ENCODE measurements around the gene PACS2. TPM values are rescaled to one million over a fixed set of nuclear protein-coding genes. Genes with fewer than 3 reads are reported as not detected.

The PACS2 gene
- total RNA-seq, 1 experiment from 2014 or later = 30.0 TPM

- DNase-seq (ENCODE audit: low read depth) = no peak
- in situ Hi-C loops (cut with HindIII; ENCODE audit: low pct_unique_long_range_greater_than_20kb, low sequenced_read_pairs) = no loop called here
Observed at GRCh38 chr14:105307052-105307727, 7.4 kb upstream of the PACS2 start.

GRCh38 chr14:105309371-105309770 lies 5.2 kb upstream of the PACS2 start:
- in situ Hi-C loops (cut with HindIII; ENCODE audit: low pct_unique_long_range_greater_than_20kb, low sequenced_read_pairs) = no loop called here
- DNase-seq (ENCODE audit: low read depth) = no peak

GRCh38 chr14:105311838-105312237 lies 2.7 kb upstream of the PACS2 start:
- DNase-seq (ENCODE audit: low read depth) = no peak
- in situ Hi-C loops (cut with HindIII; ENCODE audit: low pct_unique_long_range_greater_than_20kb, low sequenced_read_pairs) = no loop called here

DNA sequence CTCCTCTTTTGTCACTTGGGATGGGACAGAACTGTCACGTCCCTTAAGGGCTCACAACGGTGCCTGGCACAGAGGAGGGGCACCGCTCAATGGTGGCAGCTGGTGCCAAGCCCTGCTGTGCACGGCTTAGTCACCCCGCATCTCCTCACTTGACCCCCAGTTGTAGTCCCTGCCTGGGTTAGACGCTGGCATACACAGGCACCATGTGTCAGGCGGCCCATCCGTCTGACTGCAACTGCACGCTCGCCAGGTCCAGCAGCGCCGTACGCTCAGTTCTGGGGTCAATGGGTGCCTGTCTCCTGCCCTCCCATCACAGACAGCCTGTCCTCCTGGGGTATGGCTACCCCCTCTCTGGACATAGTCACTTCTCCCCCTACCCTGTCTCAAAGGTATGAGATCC lies 1.6 kb upstream of the PACS2 start:
- no peak for DNase-seq (ENCODE audit: low read depth)
- in situ Hi-C loops (cut with HindIII; ENCODE audit: low pct_unique_long_range_greater_than_20kb, low sequenced_read_pairs) = no loop called here

GRCh38 chr14:105313381-105314286 lies 914 bp upstream of the PACS2 start:
- DNase-seq (ENCODE audit: low read depth) = no peak
- in situ Hi-C loops (cut with HindIII; ENCODE audit: low pct_unique_long_range_greater_than_20kb, low sequenced_read_pairs) = no loop called here

DNA sequence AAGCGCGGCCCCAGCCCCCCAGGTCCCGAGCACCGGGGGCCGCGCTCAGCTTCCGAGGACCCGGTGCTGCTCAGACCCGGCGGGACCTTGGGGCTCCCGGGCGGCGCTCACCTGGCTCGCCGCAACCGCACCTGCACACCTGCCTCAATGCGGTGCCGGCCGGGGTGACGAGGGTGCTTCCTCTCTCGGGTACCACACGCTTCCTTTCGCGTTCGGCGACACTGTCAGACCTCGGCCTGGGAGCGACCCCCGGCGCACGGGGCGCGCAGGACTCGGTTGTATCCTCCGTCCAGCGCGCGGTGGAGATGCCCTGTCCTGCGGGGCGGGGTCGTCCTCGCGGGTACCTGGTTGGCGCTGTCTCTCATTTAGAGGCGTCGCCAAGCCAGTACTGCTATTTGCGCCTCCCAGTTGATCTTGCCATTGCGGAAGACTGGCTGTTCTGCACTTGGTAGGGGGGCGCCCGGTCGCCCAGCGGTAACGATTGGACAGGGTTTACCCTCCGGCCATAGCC lies 718 bp downstream of the PACS2 start:
- in situ Hi-C loops (cut with HindIII; ENCODE audit: low pct_unique_long_range_greater_than_20kb, low sequenced_read_pairs) = no loop called here
- DNase-seq (ENCODE audit: low read depth) = no peak

DNA sequence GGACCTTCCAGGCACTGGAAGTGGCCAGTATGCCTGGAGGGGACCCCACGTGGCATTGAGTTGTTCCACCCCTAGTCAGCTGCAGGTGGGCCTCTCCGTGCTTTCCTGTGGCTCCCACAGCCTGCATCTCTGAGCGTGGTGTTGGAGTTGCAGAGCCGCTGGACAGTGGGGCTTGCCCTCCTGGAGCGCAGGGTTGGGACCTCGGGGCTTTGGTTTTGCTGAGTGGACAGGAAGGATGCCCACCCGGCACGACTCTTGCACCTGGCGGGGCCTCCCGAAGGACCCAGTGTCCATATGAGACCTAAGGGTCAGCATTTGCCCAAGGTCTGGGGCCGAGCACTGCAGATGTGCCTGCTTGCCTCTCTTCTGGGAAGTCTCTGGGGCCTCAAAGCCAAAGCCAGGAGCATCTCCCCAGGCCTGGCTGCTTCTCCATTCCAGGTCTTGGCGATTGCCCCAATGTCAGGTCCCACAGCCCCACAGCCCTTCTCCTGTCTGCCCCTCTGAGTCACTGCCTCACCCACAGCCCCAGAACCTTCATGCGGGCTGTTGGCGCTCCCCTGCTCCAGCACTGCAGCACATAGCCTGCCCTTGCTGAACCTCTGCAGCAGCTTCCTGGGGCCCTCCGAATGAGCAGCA lies 1.5 kb downstream of the PACS2 start:
- in situ Hi-C loops (cut with HindIII; ENCODE audit: low pct_unique_long_range_greater_than_20kb, low sequenced_read_pairs) = no loop called here
- DNase-seq (ENCODE audit: low read depth) = no peak

- no peak for DNase-seq (ENCODE audit: low read depth)
- in situ Hi-C loops (cut with HindIII; ENCODE audit: low pct_unique_long_range_greater_than_20kb, low sequenced_read_pairs) = no loop called here
Observed at GRCh38 chr14:105316577-105316941, 2.0 kb downstream of the PACS2 start.

- DNase-seq (ENCODE audit: low read depth) = no peak
- in situ Hi-C loops (cut with HindIII; ENCODE audit: low pct_unique_long_range_greater_than_20kb, low sequenced_read_pairs) = no loop called here
Observed at GRCh38 chr14:105316968-105317510, 2.5 kb downstream of the PACS2 start.

DNA sequence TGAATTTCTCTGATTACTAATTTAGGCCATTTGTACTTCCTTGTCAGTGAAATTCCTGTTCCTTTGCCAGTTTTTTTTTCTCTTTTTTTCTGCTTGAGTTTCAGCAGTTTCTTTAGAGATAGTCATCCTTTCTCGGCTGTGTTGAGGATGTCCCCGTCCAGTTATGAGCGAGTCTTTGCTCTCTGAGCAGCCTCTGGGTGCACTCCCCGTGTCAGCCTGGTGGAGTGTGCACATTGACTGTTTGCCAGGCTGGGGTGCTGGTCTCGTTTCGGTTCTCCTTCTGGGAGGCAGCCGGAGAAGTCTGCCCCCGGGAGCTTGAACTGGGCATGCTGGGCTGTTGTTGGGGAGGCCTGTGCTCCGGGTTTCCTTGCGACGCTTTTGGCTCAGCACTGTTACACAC lies 3.0 kb downstream of the PACS2 start:
- in situ Hi-C loops (cut with HindIII; ENCODE audit: low pct_unique_long_range_greater_than_20kb, low sequenced_read_pairs) = no loop called here
- DNase-seq (ENCODE audit: low read depth) = no peak

GRCh38 chr14:105322791-105323556 lies 8.4 kb downstream of the PACS2 start:
- in situ Hi-C loops (cut with HindIII; ENCODE audit: low pct_unique_long_range_greater_than_20kb, low sequenced_read_pairs) = no loop called here
- no peak for DNase-seq (ENCODE audit: low read depth)

DNA sequence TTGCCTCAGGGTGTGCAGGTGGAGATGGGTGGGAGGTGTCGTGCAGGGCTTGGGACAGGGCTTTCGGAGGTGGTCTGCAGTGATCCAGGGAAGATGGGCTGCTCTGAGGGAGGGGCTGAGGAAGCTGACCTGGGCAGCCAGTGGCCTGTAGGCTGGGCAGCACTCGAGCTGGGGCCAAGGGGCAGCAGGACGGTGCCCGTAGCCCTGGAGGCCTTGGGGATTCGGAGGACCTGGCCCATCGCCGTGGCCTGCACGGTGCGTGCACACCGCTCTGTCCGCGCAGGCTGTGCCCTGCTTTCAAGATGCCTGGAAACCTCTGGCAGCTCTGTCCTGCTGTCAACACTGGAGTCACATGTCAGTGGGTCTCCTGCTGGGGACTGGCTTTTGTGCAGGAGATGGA lies 9.1 kb downstream of the PACS2 start:
- in situ Hi-C loops (cut with HindIII; ENCODE audit: low pct_unique_long_range_greater_than_20kb, low sequenced_read_pairs) = no loop called here
- no peak for DNase-seq (ENCODE audit: low read depth)

DNA sequence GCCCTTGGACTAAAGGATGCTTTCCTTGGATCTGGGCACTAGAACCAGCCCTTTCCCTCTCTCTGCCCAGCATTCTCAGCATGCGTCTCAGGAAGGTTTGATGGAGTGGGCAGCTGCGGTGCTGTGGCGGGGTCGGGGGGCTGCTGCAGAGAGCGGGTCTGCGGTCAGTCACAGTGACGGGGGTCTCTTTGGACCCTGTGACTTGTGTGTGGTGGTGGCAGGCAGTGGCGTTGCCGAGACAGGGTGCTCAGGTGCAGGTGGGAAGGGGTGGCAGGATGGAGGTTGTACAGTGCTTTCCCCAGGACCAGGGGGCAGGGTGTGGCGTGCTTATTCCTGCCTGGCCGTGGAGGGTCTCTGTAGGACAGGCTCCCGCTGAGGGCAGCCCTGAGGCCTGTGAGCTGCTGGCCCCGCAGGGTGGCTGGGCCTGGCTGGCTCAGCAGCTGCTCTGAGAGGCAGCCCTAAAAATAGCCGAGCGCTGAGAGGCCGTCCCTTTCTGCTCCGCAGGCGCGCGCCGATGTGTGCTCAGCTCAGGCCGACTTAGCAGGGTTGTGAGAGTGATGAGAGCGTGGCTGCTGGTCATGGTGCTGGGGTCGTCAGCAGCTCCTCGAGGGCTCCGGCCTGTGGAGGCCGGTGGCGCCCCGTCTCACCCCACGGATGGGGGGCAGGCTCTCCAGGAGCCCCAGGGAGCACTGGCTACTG lies 9.7 kb downstream of the PACS2 start:
- in situ Hi-C loops (cut with HindIII; ENCODE audit: low pct_unique_long_range_greater_than_20kb, low sequenced_read_pairs) = no loop called here
- no peak for DNase-seq (ENCODE audit: low read depth)

DNA sequence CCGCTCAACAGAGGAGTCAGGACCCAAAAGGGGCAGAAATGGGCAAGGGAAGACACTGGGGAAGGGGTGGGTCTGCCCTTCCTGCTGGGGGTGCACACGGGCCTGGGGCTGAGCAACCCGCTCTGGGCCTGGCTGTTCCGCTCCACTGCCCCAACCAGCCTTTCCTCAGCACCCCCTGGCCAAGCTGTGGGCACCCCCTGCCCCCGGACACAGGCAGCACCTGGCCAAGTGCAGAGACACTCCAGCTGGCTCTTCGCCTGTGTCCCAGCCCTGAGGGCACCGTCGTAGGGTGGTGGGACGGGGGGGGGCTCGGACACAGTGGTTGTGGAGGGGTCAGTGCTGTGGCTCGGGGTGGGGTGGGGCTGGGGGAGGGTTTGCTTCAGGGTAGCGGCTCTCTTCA lies 10.3 kb downstream of the PACS2 start:
- DNase-seq (ENCODE audit: low read depth) = no peak
- in situ Hi-C loops (cut with HindIII; ENCODE audit: low pct_unique_long_range_greater_than_20kb, low sequenced_read_pairs) = no loop called here

DNA sequence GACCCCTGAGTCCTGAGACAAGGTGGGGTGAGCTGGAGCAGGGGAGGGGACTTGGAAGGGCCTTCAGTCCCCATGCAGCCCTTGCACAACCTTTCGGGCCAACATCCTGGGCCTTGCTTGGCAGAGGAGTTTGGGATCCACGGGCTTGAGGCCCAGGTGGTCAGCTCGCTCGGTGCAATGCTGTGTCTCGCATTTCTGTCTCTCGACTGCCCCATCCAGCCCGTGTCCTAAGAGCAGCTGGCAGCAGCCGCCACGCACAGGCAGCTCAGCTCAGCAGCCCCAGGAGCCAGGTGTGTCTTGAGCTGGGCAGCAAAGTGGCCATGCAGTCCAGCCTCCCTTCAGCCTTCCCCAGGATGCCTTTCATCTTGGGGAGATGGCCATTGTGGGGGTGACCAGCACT lies 10.8 kb downstream of the PACS2 start:
- in situ Hi-C loops (cut with HindIII; ENCODE audit: low pct_unique_long_range_greater_than_20kb, low sequenced_read_pairs) = no loop called here
- no peak for DNase-seq (ENCODE audit: low read depth)

- in situ Hi-C loops (cut with HindIII; ENCODE audit: low pct_unique_long_range_greater_than_20kb, low sequenced_read_pairs) = no loop called here
- no peak for DNase-seq (ENCODE audit: low read depth)
Observed at GRCh38 chr14:105325716-105326567, 11.4 kb downstream of the PACS2 start.

- in situ Hi-C loops (cut with HindIII; ENCODE audit: low pct_unique_long_range_greater_than_20kb, low sequenced_read_pairs) = no loop called here
- DNase-seq (ENCODE audit: low read depth) = no peak
Observed at GRCh38 chr14:105326568-105326867, 12.0 kb downstream of the PACS2 start.
